Measurements from ENCODE around the gene CRYBG3.
A peak's percentile ranks its signal among the peaks of the same experiment; 100 is the strongest.

CRYBG3 gene

DNA sequence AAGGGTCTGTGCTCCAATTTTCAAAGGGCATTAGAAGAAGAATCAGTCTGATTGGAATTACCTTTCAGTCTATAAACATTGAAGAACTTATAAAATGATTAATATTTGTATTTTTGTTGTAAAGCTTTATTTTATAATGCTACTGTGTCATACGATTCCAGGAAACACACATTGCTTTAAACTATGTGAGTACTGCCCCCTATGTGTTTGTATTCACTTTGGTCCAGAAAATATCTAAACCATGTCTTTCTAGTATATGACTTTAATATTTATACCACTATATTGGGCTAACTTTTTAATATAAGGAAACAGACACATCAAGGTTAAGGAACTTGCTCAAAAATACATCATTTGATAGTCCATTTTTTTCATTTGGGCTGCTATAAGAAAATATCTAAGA, 153.7 kb downstream of the CRYBG3 start:
- H3K4me3 ChIP-seq (ENCODE audit: low read depth, low read length) = no peak overlapping the region
- H3K27ac ChIP-seq (ENCODE audit: extremely low read depth, low read depth, low read length) = no peak overlapping the region
- POLR2A ChIA-PET = no interaction called here
- CTCF ChIA-PET = interaction anchor here (0.6 kb wide), 1 partner anchor 136 kb away, joined by 3 read pairs; no protein-coding TSS in a partner anchor
- no peaks in the 10 kb centered on the region for H3K9me3 ChIP-seq (ENCODE audit: control insufficient read depth, insufficient read depth, low read depth, low read length)
- H3K4me1 ChIP-seq (ENCODE audit: control insufficient read depth, insufficient read depth, low read length) = no peaks in the 10 kb centered on the region
- no peak for TF ChIP-seq TCF7L2 (IDR thresholded peaks at IDR 0.05; ENCODE audit: borderline replicate concordance, low read depth, low read length)
- TF ChIP-seq, protein P1, sequence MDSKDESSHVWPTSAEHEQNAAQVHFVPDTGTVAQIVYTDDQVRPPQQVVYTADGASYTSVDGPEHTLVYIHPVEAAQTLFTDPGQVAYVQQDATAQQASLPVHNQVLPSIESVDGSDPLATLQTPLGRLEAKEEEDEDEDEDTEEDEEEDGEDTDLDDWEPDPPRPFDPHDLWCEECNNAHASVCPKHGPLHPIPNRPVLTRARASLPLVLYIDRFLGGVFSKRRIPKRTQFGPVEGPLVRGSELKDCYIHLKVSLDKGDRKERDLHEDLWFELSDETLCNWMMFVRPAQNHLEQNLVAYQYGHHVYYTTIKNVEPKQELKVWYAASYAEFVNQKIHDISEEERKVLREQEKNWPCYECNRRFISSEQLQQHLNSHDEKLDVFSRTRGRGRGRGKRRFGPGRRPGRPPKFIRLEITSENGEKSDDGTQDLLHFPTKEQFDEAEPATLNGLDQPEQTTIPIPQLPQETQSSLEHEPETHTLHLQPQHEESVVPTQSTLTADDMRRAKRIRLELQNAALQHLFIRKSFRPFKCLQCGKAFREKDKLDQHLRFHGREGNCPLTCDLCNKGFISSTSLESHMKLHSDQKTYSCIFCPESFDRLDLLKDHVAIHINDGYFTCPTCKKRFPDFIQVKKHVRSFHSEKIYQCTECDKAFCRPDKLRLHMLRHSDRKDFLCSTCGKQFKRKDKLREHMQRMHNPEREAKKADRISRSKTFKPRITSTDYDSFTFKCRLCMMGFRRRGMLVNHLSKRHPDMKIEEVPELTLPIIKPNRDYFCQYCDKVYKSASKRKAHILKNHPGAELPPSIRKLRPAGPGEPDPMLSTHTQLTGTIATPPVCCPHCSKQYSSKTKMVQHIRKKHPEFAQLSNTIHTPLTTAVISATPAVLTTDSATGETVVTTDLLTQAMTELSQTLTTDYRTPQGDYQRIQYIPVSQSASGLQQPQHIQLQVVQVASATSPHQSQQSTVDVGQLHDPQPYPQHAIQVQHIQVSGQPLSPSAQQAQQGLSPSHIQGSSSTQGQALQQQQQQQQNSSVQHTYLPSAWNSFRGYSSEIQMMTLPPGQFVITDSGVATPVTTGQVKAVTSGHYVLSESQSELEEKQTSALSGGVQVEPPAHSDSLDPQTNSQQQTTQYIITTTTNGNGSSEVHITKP (tag by site-specific recombination; IDR thresholded peaks at IDR 0.05) = no peak
- no peak for TF ChIP-seq SALL2 (tag by site-specific recombination; IDR thresholded peaks at IDR 0.05; ENCODE audit: borderline replicate concordance)
- TF ChIP-seq ZBTB7A (tag by site-specific recombination; IDR thresholded peaks at IDR 0.05; ENCODE audit: low read depth) = no peak
- TF ChIP-seq, protein P2, sequence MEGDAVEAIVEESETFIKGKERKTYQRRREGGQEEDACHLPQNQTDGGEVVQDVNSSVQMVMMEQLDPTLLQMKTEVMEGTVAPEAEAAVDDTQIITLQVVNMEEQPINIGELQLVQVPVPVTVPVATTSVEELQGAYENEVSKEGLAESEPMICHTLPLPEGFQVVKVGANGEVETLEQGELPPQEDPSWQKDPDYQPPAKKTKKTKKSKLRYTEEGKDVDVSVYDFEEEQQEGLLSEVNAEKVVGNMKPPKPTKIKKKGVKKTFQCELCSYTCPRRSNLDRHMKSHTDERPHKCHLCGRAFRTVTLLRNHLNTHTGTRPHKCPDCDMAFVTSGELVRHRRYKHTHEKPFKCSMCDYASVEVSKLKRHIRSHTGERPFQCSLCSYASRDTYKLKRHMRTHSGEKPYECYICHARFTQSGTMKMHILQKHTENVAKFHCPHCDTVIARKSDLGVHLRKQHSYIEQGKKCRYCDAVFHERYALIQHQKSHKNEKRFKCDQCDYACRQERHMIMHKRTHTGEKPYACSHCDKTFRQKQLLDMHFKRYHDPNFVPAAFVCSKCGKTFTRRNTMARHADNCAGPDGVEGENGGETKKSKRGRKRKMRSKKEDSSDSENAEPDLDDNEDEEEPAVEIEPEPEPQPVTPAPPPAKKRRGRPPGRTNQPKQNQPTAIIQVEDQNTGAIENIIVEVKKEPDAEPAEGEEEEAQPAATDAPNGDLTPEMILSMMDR (tag by site-specific recombination; IDR thresholded peaks at IDR 0.05) = no peak
- TF ChIP-seq SCRT1 (tag by site-specific recombination; IDR thresholded peaks at IDR 0.05; ENCODE audit: borderline replicate concordance) = no peak
- TF ChIP-seq KLF8 (tag by site-specific recombination; IDR thresholded peaks at IDR 0.05) = no peak
- TF ChIP-seq ZNF791 (tag by site-specific recombination; IDR thresholded peaks at IDR 0.05) = no peak
- TF ChIP-seq, protein P3, sequence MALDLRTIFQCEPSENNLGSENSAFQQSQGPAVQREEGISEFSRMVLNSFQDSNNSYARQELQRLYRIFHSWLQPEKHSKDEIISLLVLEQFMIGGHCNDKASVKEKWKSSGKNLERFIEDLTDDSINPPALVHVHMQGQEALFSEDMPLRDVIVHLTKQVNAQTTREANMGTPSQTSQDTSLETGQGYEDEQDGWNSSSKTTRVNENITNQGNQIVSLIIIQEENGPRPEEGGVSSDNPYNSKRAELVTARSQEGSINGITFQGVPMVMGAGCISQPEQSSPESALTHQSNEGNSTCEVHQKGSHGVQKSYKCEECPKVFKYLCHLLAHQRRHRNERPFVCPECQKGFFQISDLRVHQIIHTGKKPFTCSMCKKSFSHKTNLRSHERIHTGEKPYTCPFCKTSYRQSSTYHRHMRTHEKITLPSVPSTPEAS (tag by site-specific recombination; IDR thresholded peaks at IDR 0.05) = no peak
- TF ChIP-seq, protein P4, sequence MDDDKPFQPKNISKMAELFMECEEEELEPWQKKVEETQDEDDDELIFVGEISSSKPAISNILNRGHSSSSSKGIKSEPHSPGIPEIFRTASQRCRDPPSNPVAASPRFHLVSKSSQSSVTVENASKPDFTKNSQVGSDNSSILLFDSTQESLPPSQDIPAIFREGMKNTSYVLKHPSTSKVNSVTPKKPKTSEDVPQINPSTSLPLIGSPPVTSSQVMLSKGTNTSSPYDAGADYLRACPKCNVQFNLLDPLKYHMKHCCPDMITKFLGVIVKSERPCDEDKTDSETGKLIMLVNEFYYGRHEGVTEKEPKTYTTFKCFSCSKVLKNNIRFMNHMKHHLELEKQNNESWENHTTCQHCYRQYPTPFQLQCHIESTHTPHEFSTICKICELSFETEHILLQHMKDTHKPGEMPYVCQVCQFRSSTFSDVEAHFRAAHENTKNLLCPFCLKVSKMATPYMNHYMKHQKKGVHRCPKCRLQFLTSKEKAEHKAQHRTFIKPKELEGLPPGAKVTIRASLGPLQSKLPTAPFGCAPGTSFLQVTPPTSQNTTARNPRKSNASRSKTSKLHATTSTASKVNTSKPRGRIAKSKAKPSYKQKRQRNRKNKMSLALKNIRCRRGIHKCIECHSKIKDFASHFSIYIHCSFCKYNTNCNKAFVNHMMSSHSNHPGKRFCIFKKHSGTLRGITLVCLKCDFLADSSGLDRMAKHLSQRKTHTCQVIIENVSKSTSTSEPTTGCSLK (tag by site-specific recombination; IDR thresholded peaks at IDR 0.05) = no peak
- TF ChIP-seq ZNF548 (tag by site-specific recombination; IDR thresholded peaks at IDR 0.05) = no peak
- no peaks in the 10 kb centered on the region for H3K36me3 ChIP-seq (ENCODE audit: control insufficient read depth in 2 of 2, insufficient read depth in 1 of 2, low read length in 2 of 2)

DNA sequence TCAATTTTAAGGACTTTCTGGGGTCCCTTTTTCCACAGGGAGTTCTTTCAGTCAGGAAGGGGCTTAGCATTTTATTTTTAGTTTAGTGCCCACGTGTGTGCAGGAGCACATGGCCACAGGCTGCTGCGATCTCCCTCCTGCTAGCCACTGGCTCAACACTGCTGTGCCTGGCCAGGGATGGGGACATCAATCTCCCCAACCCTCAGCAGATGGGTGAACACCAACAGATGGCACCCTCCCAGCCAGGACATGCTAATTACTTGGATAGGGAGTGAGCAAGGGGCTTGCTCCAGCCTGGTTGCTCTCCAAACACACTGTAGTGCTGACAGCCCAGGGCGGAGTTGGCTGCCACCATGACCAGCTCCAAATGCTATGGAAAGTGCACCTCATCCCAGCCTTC, 157.8 kb downstream of the CRYBG3 start:
- Histone ChIP-seq H3K36me3 (ENCODE audit: control insufficient read depth in 2 of 2, insufficient read depth in 1 of 2, low read length in 2 of 2) (no peaks in the 10 kb centered on the region), H3K27ac (ENCODE audit: extremely low read depth, low read depth, low read length) (no peak overlapping the region), H3K9me3 (ENCODE audit: control insufficient read depth, insufficient read depth, low read depth, low read length) (no peaks in the 10 kb centered on the region), H3K4me1 (ENCODE audit: control insufficient read depth, insufficient read depth, low read length) (no peaks in the 10 kb centered on the region), H3K4me3 (ENCODE audit: low read depth, low read length) (no peak overlapping the region)
- TF ChIP-seq, protein P5, sequence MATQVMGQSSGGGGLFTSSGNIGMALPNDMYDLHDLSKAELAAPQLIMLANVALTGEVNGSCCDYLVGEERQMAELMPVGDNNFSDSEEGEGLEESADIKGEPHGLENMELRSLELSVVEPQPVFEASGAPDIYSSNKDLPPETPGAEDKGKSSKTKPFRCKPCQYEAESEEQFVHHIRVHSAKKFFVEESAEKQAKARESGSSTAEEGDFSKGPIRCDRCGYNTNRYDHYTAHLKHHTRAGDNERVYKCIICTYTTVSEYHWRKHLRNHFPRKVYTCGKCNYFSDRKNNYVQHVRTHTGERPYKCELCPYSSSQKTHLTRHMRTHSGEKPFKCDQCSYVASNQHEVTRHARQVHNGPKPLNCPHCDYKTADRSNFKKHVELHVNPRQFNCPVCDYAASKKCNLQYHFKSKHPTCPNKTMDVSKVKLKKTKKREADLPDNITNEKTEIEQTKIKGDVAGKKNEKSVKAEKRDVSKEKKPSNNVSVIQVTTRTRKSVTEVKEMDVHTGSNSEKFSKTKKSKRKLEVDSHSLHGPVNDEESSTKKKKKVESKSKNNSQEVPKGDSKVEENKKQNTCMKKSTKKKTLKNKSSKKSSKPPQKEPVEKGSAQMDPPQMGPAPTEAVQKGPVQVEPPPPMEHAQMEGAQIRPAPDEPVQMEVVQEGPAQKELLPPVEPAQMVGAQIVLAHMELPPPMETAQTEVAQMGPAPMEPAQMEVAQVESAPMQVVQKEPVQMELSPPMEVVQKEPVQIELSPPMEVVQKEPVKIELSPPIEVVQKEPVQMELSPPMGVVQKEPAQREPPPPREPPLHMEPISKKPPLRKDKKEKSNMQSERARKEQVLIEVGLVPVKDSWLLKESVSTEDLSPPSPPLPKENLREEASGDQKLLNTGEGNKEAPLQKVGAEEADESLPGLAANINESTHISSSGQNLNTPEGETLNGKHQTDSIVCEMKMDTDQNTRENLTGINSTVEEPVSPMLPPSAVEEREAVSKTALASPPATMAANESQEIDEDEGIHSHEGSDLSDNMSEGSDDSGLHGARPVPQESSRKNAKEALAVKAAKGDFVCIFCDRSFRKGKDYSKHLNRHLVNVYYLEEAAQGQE (tag by site-specific recombination; IDR thresholded peaks at IDR 0.05) = peak; percentile 86
- TF ChIP-seq, protein P6, sequence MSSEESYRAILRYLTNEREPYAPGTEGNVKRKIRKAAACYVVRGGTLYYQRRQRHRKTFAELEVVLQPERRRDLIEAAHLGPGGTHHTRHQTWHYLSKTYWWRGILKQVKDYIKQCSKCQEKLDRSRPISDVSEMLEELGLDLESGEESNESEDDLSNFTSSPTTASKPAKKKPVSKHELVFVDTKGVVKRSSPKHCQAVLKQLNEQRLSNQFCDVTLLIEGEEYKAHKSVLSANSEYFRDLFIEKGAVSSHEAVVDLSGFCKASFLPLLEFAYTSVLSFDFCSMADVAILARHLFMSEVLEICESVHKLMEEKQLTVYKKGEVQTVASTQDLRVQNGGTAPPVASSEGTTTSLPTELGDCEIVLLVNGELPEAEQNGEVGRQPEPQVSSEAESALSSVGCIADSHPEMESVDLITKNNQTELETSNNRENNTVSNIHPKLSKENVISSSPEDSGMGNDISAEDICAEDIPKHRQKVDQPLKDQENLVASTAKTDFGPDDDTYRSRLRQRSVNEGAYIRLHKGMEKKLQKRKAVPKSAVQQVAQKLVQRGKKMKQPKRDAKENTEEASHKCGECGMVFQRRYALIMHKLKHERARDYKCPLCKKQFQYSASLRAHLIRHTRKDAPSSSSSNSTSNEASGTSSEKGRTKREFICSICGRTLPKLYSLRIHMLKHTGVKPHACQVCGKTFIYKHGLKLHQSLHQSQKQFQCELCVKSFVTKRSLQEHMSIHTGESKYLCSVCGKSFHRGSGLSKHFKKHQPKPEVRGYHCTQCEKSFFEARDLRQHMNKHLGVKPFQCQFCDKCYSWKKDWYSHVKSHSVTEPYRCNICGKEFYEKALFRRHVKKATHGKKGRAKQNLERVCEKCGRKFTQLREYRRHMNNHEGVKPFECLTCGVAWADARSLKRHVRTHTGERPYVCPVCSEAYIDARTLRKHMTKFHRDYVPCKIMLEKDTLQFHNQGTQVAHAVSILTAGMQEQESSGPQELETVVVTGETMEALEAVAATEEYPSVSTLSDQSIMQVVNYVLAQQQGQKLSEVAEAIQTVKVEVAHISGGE (tag by site-specific recombination; conservative IDR thresholded peaks at IDR 0.05; ENCODE audit: low read depth) = no peak
- CTCF ChIA-PET = no interaction called here
- POLR2A ChIA-PET = no interaction called here
